Measurements from ENCODE around the gene HLA-DPB1. TPM values are rescaled to one million over a fixed set of nuclear protein-coding genes. Genes with fewer than 3 reads are reported as not detected.

The HLA-DPB1 gene
- 8.7 and 12.4 TPM in 2 replicates for total RNA-seq

DNA sequence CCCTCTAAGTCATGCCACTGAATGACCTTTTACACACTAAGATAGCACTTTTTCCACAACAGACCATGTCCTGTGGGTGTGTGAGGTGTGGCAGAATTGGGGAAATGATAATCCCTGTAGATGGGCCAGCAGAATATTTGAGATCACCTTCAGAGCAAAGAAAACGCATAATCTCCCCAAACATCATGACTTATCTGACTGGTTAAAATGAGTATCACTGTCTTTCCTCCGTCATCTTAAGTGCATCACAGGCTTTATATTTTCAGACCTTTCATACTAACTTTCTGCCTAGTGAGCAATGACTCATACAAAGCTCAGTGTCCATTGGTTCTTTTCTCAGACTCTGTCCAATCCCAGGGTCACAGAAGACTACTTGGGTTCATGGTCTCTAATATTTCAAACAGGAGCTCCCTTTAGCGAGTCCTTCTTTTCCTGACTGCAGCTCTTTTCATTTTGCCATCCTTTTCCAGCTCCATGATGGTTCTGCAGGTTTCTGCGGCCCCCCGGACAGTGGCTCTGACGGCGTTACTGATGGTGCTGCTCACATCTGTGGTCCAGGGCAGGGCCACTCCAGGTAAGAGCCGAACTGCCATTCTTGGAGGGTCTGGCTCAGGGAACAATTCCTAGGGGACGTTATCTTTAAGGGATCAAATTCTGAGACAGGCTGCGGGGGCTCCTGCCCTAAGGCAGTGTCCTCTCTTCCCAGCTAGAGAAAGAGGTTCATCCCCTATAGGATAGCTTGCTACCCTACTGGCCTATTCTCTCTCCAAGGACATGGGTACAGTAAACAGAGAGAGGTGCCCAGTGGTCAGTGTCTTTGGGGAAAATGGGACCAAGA is at the start of gene HLA-DPB1:
Gene HLA-DPB1 (plus strand): TSS at position 423 of the 838 bp plus-strand sequence. CDS start 52 bp downstream, at position 475.
- no peak within 1 kb of the TSS for H3K4me2 ChIP-seq (ENCODE audit: insufficient read depth, low read length)
- peak within 1 kb of the TSS; percentile 63 for H2AFZ ChIP-seq (ENCODE audit: low read length)
- H3K4me1 ChIP-seq (ENCODE audit: insufficient read depth, low read length): peaks cover 5% of the 10 kb centered on the region
- no peaks in the 10 kb centered on the region for H3K36me3 ChIP-seq (ENCODE audit: insufficient read depth, low read length)
- no peaks in the 10 kb centered on the region for H4K20me1 ChIP-seq (ENCODE audit: insufficient read depth, low read length)
- H3K9me3 ChIP-seq (ENCODE audit: low read depth, low read length): no peaks in the 10 kb centered on the region
- H3K4me3 ChIP-seq (ENCODE audit: insufficient read depth, low read length): no peak within 1 kb of the TSS
- H3K27ac ChIP-seq (ENCODE audit: low read depth, low read length): no peak within 1 kb of the TSS
- peaks cover 12% of the 10 kb centered on the region for H3K27me3 ChIP-seq (ENCODE audit: insufficient read depth, low read length)
- DNase-seq (ENCODE audit: insufficient read length, low spot score, missing footprints): peak; percentile 94
- TF ChIP-seq, protein P1, sequence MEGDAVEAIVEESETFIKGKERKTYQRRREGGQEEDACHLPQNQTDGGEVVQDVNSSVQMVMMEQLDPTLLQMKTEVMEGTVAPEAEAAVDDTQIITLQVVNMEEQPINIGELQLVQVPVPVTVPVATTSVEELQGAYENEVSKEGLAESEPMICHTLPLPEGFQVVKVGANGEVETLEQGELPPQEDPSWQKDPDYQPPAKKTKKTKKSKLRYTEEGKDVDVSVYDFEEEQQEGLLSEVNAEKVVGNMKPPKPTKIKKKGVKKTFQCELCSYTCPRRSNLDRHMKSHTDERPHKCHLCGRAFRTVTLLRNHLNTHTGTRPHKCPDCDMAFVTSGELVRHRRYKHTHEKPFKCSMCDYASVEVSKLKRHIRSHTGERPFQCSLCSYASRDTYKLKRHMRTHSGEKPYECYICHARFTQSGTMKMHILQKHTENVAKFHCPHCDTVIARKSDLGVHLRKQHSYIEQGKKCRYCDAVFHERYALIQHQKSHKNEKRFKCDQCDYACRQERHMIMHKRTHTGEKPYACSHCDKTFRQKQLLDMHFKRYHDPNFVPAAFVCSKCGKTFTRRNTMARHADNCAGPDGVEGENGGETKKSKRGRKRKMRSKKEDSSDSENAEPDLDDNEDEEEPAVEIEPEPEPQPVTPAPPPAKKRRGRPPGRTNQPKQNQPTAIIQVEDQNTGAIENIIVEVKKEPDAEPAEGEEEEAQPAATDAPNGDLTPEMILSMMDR (IDR thresholded peaks at IDR 0.05; ENCODE audit: extremely low read depth, low read depth, low read length): no peak
- no peaks in the 10 kb centered on the region for H3K79me2 ChIP-seq (ENCODE audit: insufficient read depth, low read length)

DNA sequence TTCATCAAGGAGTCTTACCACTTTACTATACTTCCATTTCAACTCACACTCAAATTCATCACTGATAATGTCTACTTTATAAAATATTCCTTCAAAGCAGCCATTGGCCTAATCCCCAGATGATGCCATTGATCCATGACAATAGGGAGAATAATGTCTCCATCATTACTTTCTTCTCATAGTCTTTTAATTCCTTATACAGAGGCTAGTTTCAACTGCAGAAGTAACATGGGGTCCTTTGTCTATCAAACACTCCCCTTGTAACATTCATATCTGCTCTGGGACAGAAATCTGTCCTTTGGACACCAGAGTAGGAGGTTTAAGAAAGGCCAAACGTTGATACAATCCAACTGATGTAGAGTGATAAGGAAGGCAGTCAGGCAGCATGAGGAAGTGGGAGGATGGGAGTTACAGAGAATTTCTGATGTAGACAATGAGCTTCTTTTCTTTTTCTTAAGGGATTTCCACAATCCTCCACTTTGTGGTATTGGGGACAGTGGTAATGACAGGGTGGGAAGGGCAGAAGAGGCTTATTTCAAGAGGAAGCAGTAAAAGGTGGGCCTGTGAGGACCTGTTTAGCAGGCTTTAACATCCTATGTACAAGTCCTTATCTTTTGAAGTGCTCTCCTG is 47.5 kb upstream of the HLA-DPB1 start:
- TF ChIP-seq, protein P1 (IDR thresholded peaks at IDR 0.05; ENCODE audit: extremely low read depth, low read depth, low read length): no peak
- no peak for DNase-seq (ENCODE audit: insufficient read length, low spot score, missing footprints)
- no peak overlapping the region for H3K4me2 ChIP-seq (ENCODE audit: insufficient read depth, low read length)
- no peaks in the 10 kb centered on the region for H3K9me3 ChIP-seq (ENCODE audit: low read depth, low read length)
- no peaks in the 10 kb centered on the region for H4K20me1 ChIP-seq (ENCODE audit: insufficient read depth, low read length)
- H3K27ac ChIP-seq (ENCODE audit: low read depth, low read length): no peak overlapping the region
- peaks cover 37% of the 10 kb centered on the region for H3K27me3 ChIP-seq (ENCODE audit: insufficient read depth, low read length)
- no peaks in the 10 kb centered on the region for H3K79me2 ChIP-seq (ENCODE audit: insufficient read depth, low read length)
- H3K36me3 ChIP-seq (ENCODE audit: insufficient read depth, low read length): no peaks in the 10 kb centered on the region
- no peak overlapping the region for H3K4me3 ChIP-seq (ENCODE audit: insufficient read depth, low read length)
- no peaks in the 10 kb centered on the region for H3K4me1 ChIP-seq (ENCODE audit: insufficient read depth, low read length)
- H2AFZ ChIP-seq (ENCODE audit: low read length): no peak overlapping the region

DNA sequence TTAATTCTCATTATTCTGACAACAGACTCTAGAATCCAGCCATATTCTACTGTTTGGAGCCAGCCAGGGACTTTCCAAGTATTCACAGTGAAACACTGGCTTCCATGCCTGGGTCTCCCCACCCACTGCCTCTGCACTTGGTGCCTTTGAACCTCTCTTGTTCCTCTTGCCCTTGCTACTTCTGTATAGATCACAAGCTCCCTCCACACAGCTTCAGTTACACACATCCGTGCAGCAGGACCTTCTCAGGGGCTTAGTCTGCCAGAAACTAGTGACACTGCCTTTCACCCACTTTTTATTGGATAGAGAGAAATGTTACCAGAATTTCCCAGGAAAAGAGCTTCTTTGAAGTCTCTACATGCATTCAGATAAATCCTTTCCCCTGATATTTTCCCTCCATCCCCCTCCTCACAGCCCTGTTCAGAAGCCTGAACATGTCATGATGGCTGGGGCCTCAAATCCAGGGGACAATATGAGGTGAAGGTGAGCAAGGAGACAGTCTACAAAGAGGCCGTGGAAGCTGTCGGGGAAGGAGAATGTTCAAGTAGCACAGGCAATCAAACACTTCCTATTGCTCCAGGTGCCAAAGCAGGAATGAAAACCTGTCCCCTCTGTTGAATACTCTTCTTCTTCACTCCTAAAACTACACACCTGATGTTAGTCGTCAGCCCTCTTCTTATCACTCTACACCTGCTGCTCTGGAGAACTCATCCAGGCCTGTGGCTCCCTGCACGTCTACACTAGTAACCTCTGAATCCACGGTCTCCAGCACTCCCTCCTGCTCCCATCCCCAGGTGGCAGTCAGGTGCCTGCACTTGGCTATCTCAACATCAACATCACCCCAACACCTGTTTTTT is 46.2 kb upstream of the HLA-DPB1 start:
- Histone ChIP-seq H3K4me1 (ENCODE audit: insufficient read depth, low read length) (no peaks in the 10 kb centered on the region), H3K79me2 (ENCODE audit: insufficient read depth, low read length) (no peaks in the 10 kb centered on the region), H3K27ac (ENCODE audit: low read depth, low read length) (no peak overlapping the region), H3K36me3 (ENCODE audit: insufficient read depth, low read length) (no peaks in the 10 kb centered on the region), H3K27me3 (ENCODE audit: insufficient read depth, low read length) (peaks cover 49% of the 10 kb centered on the region), H3K9me3 (ENCODE audit: low read depth, low read length) (no peaks in the 10 kb centered on the region), H2AFZ (ENCODE audit: low read length) (no peak overlapping the region), H3K4me3 (ENCODE audit: insufficient read depth, low read length) (no peak overlapping the region), H3K4me2 (ENCODE audit: insufficient read depth, low read length) (no peak overlapping the region), H4K20me1 (ENCODE audit: insufficient read depth, low read length) (no peaks in the 10 kb centered on the region)
- peak; percentile 71 for DNase-seq (ENCODE audit: insufficient read length, low spot score, missing footprints)
- TF ChIP-seq, protein P1 (IDR thresholded peaks at IDR 0.05; ENCODE audit: extremely low read depth, low read depth, low read length): no peak

Measured in osteoblast (primary cell).